ENCODE results near the gene PRPF19.

Gene PRPF19

GRCh38 chr11:60874421-60875365, 31.7 kb downstream of the PRPF19 start:
- no peak for DNase-seq (ENCODE audit: low read depth, low spot score)

- no peak for DNase-seq (ENCODE audit: low read depth, low spot score)
Observed at GRCh38 chr11:60873533-60873932, 32.9 kb downstream of the PRPF19 start.

- DNase-seq (ENCODE audit: low read depth, low spot score), result no peak
Observed at GRCh38 chr11:60872961-60873524, 33.3 kb downstream of the PRPF19 start.

- DNase-seq (ENCODE audit: low read depth, low spot score), result no peak
Observed at GRCh38 chr11:60872124-60872960, 34.0 kb downstream of the PRPF19 start.

DNA sequence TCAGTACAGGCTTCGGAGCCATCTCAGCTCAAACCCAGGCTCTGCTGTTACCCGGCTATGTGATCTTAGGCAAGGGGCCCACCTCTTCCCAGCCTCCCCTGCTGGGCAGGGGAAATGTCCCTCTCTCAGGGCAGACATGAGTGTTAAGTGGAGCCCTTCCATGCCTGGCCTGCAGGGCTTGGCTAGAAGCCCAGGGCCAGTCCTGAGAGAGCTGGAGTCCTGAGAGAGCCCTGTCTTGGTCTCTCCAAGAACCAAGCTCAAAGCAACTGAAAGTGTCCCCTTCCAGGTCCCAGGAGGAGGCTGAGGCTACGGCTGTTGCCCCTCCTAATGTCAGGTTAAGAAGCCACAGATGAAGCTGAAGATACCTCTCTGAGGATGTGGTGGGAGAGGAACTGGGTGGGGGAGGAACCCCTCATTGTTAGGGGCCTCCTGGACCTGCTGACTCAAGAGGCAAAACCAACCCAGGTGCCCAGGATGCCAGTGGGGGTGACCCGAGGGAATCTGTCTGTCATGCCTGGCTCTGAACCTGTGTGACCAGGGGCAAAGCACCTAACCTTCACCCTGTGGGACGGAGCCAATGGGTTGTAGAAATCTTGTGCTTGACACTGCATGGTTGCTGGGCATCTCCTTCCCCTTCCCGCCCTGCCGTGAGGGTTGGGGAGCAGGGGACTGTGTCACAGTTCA, 34.9 kb downstream of the PRPF19 start:
- no peak for DNase-seq (ENCODE audit: low read depth, low spot score)

GRCh38 chr11:60870733-60871377, 35.5 kb downstream of the PRPF19 start:
- DNase-seq (ENCODE audit: low read depth, low spot score), result no peak

DNA sequence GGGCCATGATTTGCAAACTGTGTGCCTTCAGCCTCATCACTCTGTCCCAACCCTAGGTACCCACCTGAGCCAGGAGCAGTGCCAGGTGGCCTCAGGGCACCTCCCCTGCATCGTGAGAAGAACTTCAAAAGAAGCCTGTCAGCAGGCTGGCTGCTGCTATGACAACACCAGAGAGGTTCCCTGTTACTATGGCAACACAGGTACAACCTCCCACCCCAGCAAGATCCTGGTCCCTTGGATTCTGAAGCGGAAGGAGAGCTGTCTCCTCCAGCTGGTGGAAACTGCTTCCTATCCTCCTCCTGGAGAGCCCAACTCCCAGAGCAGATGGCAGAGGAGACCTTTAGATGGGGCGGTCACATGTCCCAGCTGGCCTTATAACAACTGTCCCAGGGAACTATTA, 36.1 kb downstream of the PRPF19 start:
- DNase-seq (ENCODE audit: low read depth, low spot score), result no peak

- no peak for DNase-seq (ENCODE audit: low read depth, low spot score)
Observed at GRCh38 chr11:60869451-60869825, 36.9 kb downstream of the PRPF19 start.

DNA sequence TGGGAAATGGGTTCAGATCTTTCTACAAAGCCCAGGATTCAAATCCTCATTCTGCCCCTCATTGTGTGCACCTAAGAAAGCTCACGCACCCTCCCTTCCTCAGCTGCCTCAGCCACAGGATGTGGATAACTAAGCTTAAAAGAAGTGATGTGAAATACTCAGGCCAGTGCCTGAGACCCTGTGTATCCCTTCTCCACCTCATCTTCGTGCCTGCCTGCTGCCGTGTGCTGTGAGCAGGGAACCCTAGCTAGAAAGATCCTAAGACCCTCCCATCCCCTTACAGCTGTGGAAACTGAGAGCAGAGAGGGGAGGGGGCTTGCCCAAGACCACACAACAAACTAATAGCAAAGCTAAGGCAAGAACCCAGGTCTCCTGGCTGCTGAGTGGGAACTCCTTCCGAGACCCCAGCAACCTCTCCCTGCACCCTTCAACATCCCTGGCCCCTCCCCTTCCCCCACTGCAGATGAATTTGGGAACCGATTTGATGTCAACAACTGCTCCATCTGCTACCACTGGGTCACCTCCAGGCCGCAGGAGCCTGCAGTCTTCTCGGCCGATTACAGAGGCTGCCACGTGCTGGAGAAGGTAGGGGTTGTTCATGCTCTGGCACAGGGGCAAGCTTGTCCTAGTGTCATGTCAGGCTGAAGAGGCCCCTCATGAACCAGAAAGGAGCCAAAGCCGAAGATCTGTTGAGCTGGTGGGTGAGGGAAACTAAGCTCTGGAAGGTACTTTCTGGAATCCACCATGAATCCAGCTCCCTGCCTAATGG, 37.5 kb downstream of the PRPF19 start:
- DNase-seq (ENCODE audit: low read depth, low spot score), result no peak

DNA sequence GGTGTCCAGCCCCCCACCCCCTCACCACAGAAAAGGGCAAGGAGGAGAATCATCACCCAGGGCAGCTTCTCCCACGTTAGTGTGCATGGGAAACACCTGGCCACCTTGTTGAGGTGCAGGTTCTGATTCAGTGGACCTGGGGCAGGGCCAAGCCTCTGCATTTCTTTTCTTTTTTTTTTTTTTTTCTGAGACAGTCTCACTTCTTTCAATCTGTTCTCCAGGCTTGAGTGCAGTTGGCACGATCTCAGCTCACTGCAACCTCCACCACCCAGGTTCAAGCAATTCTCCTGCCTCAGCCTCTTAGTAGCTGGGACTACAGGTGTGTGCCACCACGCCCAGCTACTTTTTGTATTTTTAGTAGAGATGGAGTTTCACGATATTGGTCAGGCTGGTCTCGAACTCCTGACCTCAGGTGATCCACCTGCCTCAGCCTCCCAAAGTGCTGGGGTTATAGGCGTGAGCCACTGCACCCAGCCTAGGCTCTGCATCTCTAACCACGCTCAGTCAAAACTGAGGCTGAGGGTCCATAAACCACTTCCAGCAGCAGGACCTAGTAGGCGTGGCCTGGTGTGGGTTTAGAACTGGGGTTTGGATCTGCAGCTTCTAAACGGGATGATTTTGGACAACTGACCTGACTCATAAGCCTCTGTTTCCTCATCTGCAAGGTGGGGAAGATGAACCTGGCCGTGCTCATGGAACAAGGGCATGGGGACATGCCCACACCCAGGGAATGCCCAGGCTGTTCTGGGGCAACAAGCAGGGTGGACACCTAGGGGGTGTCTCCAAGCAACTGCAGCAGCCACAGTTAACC, 38.3 kb downstream of the PRPF19 start:
- DNase-seq (ENCODE audit: low read depth, low spot score), result no peak

- no peak for DNase-seq (ENCODE audit: low read depth, low spot score)
Observed at GRCh38 chr11:60866911-60867870, 39.2 kb downstream of the PRPF19 start, which contains the start of gene ZP1. ZP1 (plus strand) TSS chr11:60867542; CDS start chr11:60867562, 20 bp downstream.

GRCh38 chr11:60864856-60865513, 41.4 kb downstream of the PRPF19 start:
- no peak for DNase-seq (ENCODE audit: low read depth, low spot score)

GRCh38 chr11:60863550-60864521, 42.5 kb downstream of the PRPF19 start:
- DNase-seq (ENCODE audit: low read depth, low spot score), result no peak

- DNase-seq (ENCODE audit: low read depth, low spot score), result no peak
Observed at GRCh38 chr11:60862171-60862570, 44.2 kb downstream of the PRPF19 start.

- DNase-seq (ENCODE audit: low read depth, low spot score), result no peak
Observed at GRCh38 chr11:60860943-60861342, 45.4 kb downstream of the PRPF19 start.

- DNase-seq (ENCODE audit: low read depth, low spot score), result no peak
Observed at GRCh38 chr11:60859616-60860250, 46.7 kb downstream of the PRPF19 start.
